Adrenal gland (tissue), 5 donors: Measurements from ENCODE around the gene RAP1GAP2.

Experiments
- CTCF ChIP-seq, 6 experiments: fragments of 450-650 bp in 4 of 6; fragments of 200-600 bp in 2 of 6; sonication (generic) in 1 of 6; IDR thresholded peaks; 1 replicate in 5 of 6; 2 replicates in 1 of 6; pipeline versions ENCODE4 v1.5.1 to v1.8.0; 2016 to 2021; ENCODE audit warnings: antibody characterized with exemption in 6 of 6, mild to moderate bottlenecking in 2 of 6, moderate library complexity in 1 of 6
- POLR2A ChIP-seq, 2 donors: fragments of 450-650 bp; IDR thresholded peaks; one replicate each; pipeline ENCODE4 v1.6.1; 2017; ENCODE audit warnings: antibody characterized with exemption in 2 of 2, mild to moderate bottlenecking in 2 of 2, moderate library complexity in 1 of 2
- donor health status: DM: no; HTN: no; CAD: no.

DNA sequence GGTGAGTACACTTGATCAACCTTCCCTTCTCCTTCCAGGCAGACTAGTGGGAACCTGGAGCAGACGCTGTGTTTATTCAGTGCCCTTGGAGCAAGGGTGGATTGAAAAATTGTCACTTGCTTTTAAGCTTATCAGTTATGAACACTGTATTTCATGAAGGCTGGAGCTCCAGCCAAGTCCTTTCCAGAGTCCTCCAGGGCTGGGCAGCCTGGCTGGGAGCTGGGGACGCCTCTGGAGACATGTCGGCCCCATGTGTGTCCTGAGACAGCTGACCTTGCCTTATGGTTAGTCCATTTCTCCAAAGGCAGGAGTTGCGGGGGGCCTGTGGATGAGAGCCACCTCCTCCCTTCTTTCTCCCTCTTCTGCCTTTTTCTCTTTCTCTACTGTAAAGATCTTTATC is 67.0 kb downstream of the RAP1GAP2 start:
- TF ChIP-seq CTCF (IDR thresholded peaks at IDR 0.05), result no peak
- TF ChIP-seq POLR2A (IDR thresholded peaks at IDR 0.05), result no peak
